Measurements from ENCODE around the gene ARHGAP5.
A peak's percentile ranks its signal among the peaks of the same experiment; 100 is the strongest.

Gene ARHGAP5, protein sequence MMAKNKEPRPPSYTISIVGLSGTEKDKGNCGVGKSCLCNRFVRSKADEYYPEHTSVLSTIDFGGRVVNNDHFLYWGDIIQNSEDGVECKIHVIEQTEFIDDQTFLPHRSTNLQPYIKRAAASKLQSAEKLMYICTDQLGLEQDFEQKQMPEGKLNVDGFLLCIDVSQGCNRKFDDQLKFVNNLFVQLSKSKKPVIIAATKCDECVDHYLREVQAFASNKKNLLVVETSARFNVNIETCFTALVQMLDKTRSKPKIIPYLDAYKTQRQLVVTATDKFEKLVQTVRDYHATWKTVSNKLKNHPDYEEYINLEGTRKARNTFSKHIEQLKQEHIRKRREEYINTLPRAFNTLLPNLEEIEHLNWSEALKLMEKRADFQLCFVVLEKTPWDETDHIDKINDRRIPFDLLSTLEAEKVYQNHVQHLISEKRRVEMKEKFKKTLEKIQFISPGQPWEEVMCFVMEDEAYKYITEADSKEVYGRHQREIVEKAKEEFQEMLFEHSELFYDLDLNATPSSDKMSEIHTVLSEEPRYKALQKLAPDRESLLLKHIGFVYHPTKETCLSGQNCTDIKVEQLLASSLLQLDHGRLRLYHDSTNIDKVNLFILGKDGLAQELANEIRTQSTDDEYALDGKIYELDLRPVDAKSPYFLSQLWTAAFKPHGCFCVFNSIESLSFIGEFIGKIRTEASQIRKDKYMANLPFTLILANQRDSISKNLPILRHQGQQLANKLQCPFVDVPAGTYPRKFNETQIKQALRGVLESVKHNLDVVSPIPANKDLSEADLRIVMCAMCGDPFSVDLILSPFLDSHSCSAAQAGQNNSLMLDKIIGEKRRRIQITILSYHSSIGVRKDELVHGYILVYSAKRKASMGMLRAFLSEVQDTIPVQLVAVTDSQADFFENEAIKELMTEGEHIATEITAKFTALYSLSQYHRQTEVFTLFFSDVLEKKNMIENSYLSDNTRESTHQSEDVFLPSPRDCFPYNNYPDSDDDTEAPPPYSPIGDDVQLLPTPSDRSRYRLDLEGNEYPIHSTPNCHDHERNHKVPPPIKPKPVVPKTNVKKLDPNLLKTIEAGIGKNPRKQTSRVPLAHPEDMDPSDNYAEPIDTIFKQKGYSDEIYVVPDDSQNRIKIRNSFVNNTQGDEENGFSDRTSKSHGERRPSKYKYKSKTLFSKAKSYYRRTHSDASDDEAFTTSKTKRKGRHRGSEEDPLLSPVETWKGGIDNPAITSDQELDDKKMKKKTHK (N-terminal part only)

DNA sequence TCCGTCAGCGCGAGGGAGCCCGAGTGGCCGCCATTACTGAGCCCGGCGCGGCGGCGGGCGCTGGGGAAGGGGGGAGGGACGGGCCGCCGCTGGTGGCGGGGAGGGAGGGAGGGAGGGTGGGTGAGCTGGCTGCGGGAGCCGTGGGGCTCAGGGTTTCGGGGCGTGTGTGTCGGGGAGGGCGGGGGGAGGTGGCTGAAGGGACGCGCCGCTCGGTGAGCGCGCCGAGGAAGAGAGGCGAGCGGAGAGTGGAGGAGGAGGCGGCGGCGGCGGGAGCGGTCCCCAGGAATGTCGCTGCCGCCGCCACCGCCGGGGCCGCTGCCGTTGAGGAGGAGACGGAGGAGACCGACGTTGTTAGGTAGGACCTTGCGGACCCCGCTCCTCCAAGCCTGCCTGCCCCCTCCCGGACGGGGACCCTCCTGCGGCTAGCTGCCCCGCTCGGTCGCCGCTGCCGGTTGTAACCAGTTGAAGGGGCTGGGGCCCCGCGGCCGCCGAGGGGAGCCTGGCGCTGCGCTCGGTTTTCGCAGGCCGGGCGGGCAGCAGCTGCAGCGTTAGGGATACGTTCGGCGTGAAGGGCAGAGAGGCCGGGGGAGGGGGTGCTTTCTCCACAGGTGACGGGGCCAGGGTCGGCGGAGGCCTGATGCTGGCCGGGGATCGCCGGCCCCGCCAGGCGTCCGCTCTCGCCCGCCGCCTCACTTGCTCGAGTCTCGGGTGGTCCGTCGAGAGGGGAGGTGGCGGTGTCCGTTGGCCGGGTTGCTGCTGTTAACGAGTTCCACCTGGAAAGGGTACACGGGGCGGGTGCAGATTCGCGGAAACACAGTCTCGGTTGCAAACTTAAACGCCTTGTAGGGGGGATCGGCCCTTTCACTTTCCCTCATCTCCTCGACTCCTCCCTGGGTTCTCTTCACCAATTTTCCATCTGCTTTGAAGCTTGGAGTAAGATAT, at the start of gene ARHGAP5:
Gene ARHGAP5, plus strand, starts transcription at position 224 of the 942 bp plus-strand sequence. CDS start 13,366 bp downstream, outside the sequence.
- POLR2A ChIA-PET (ENCODE audit: low non-redundant PET), result interaction anchor here (0.5 to 1.3 kb wide), 4 partner anchors 125 to 305 kb away, joined by 3 to 4 read pairs (median 4); partner anchors contain the start of gene RNU6-8
- CTCF ChIA-PET, result interaction anchor here (0.6 to 0.7 kb wide), 3 partner anchors 32 to 398 kb away, joined by 3 to 5 read pairs (median 3); no protein-coding TSS in a partner anchor
- peak; percentile 20 for DNase-seq (ENCODE audit: low spot score)
- H3K27ac ChIP-seq, result peak within 1 kb of the TSS; percentile 99
- TF ChIP-seq, protein P1, sequence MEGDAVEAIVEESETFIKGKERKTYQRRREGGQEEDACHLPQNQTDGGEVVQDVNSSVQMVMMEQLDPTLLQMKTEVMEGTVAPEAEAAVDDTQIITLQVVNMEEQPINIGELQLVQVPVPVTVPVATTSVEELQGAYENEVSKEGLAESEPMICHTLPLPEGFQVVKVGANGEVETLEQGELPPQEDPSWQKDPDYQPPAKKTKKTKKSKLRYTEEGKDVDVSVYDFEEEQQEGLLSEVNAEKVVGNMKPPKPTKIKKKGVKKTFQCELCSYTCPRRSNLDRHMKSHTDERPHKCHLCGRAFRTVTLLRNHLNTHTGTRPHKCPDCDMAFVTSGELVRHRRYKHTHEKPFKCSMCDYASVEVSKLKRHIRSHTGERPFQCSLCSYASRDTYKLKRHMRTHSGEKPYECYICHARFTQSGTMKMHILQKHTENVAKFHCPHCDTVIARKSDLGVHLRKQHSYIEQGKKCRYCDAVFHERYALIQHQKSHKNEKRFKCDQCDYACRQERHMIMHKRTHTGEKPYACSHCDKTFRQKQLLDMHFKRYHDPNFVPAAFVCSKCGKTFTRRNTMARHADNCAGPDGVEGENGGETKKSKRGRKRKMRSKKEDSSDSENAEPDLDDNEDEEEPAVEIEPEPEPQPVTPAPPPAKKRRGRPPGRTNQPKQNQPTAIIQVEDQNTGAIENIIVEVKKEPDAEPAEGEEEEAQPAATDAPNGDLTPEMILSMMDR (conservative IDR thresholded peaks at IDR 0.05; ENCODE audit: low read depth), result no peak

DNA sequence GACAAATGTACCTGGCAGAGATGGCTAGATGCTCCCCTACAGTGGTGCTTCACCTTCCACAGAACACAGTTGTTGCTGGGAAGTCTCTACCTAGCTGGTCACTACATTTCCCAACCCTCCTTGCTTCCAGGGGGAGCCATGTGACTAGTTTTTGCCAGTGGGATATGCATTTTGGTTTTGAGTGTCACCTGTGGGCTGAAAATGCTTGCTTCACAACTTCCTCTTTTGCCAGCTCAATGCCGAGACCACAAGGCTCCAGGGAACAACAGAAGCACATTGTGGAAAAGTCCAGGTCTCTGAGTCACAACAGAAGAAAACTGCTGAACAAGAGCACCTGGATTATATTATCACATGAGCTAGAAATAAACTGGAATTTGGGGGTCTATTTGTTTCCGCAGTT, 48.5 kb upstream of the ARHGAP5 start:
- POLR2A ChIA-PET (ENCODE audit: low non-redundant PET), result no interaction called here
- no peak overlapping the region for H3K27ac ChIP-seq

DNA sequence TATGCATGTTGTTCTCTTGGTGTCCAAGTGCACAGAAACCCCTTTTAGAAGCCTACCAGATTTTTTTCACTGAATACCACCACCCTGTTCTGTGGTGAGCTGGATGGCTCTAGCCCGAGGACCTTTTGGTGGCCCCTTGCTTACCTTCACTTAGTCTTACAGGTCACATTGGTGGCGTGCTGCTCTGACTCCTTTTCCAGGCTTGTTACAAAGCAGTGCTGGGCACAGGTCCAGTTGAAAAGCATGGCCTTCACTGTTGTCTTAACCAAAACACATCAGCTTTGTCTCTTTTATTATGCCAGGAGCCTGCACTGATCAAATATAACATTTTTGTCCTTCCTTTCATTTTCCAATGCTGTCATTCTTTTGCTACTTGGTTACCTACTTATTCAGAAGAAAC, 43.6 kb upstream of the ARHGAP5 start:
- no peak for DNase-seq (ENCODE audit: low spot score)
- ChIA-PET POLR2A (ENCODE audit: low non-redundant PET) (no interaction called here), CTCF (interaction anchor here (0.6 to 0.7 kb wide), 2 partner anchors 349 to 523 kb away, joined by 3 read pairs; no protein-coding TSS in a partner anchor)
- TF ChIP-seq, protein P1 (conservative IDR thresholded peaks at IDR 0.05; ENCODE audit: low read depth), result no peak
- H3K27ac ChIP-seq, result no peak overlapping the region

More for the DNA sequence above, 48.5 kb upstream of the ARHGAP5 start:
- TF ChIP-seq, protein P1 (conservative IDR thresholded peaks at IDR 0.05; ENCODE audit: low read depth), result no peak
- no peak for DNase-seq (ENCODE audit: low spot score)
- CTCF ChIA-PET, result no interaction called here

DNA sequence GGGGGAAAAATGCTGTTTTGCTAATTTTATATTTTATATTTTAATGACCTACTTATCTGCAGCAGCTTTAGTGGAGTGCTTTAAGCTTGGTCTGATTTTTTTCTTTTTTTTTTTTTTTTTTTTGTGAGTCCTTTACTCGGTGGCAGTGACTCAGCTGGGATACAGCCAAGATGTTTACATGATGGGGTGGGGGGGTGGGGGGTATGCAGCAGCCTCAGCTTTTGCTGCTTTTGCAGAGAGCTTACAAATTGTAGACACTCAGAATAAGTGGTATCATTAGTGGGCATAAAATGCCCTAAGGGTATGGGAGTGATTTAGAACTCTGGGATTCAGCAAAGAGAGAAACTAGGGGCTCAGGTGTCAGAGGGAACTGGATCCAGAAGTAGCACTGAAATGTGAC, 38.2 kb upstream of the ARHGAP5 start:
- POLR2A ChIA-PET (ENCODE audit: low non-redundant PET), result no interaction called here
- TF ChIP-seq, protein P1 (conservative IDR thresholded peaks at IDR 0.05; ENCODE audit: low read depth), result no peak
- DNase-seq (ENCODE audit: low spot score), result no peak
- CTCF ChIA-PET, result no interaction called here
- H3K27ac ChIP-seq, result no peak overlapping the region

DNA sequence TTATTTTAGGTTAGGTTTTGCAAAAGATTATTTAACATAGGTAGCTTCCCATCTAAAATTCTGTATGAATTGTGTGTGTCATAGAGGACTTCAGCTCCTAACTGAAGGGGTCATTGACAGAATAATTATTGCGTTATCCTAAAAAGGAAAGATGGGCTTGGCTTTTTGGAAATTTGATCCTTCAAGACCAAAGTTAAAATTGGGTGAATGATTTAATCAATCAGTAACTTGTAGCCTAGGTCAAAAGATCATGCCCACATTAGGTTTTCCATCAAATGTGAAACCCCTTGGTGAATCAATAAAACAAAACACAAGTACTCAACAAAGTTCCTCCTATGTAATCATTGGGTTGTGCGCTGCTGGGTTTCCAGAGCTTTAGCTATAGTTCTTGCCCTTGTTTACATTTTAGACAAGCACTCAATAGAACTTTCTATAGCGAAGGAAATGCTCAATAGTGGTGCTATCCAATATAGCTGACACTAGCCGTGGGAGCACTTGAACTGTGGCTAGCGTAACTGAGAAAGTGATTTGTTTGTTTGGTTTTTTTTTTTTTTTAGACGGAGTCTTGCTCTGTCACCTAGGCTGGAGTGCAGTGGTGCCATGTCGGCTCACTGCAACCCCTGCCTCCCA, 37.6 kb upstream of the ARHGAP5 start:
- TF ChIP-seq, protein P1 (conservative IDR thresholded peaks at IDR 0.05; ENCODE audit: low read depth), result no peak
- CTCF ChIA-PET, result no interaction called here
- H3K27ac ChIP-seq, result no peak overlapping the region
- DNase-seq (ENCODE audit: low spot score), result no peak
- POLR2A ChIA-PET (ENCODE audit: low non-redundant PET), result no interaction called here
